Heart left ventricle (tissue), 16 donors: Measurements from ENCODE around the gene DNAJC6. TPM values are rescaled to one million over a fixed set of nuclear protein-coding genes. Genes with fewer than 3 reads are reported as not detected.
"Not testable (repeated sequence)": the region's sequence is repeated elsewhere in the genome, so short reads cannot be mapped to it uniquely, and the experiment has no call there.

ENCODE experiments used
- ATAC-seq, 4 donors: fragments of 200-7000 bp; cut with Tn5 transposase; one replicate each; pipeline ENCODE4 v1.9.1; 2020 to 2022; ENCODE audit warnings: moderate library complexity in 4 of 4, mild to moderate bottlenecking in 3 of 4, moderate number of reproducible peaks in 1 of 4
- DNase-seq, 5 donors: peaks; one replicate each; pipeline ENCODE4 v3.0.0-alpha.2; 2020
- H3K27ac ChIP-seq, 12 donors: fragments of 200-600 bp; sonication (generic) in 4 of 12; one replicate each; pipeline versions ENCODE4 v1.5.0 to v1.8.0; 2016 to 2022; ENCODE audit warnings: mild to moderate bottlenecking in 2 of 12
- H3K27me3 ChIP-seq, 9 donors: fragments of 200-600 bp; sonication (generic) in 2 of 9; one replicate each; pipeline versions ENCODE4 v1.5.1 to v1.8.0; 2016 to 2022; ENCODE audit warnings: mild to moderate bottlenecking in 3 of 9
- H3K36me3 ChIP-seq, 9 donors: fragments of 200-600 bp; sonication (generic) in 2 of 9; one replicate each; pipeline versions ENCODE4 v1.5.0 to v1.8.0; 2018 to 2022; ENCODE audit warnings: mild to moderate bottlenecking in 2 of 9
- H3K4me1 ChIP-seq, 12 donors: fragments of 200-600 bp; sonication (generic) in 4 of 12; one replicate each; pipeline versions ENCODE4 v1.5.0 to v1.8.0; 2016 to 2022; ENCODE audit warnings: mild to moderate bottlenecking in 3 of 12
- H3K4me3 ChIP-seq, 12 donors: fragments of 200-600 bp; sonication (generic) in 4 of 12; one replicate each; pipeline versions ENCODE4 v1.5.0 to v1.8.0; 2017 to 2022; ENCODE audit warnings: mild to moderate bottlenecking in 9 of 12, moderate library complexity in 4 of 12
- H3K9me3 ChIP-seq, 12 donors: fragments of 200-600 bp; sonication (generic) in 4 of 12; one replicate each; pipeline versions ENCODE4 v1.5.0 to v1.8.0; 2016 to 2022; ENCODE audit warnings: mild to moderate bottlenecking in 1 of 12
- POLR2A ChIP-seq, 2 donors: fragments of 450-650 bp; IDR thresholded peaks; one replicate each; pipeline ENCODE4 v1.6.1; 2017; ENCODE audit warnings: antibody characterized with exemption in 2 of 2, mild to moderate bottlenecking in 2 of 2, moderate library complexity in 2 of 2
- WGBS, 4 donors: extraction: QIAGEN DNeasy Blood & Tissue Kit in 2 of 4; methylation state at CpG; one replicate each; pipeline versions ENCODE4 v1.1.5 to v1.1.7; 2013 to 2018; 5-methylcytosine and 5-hydroxymethylcytosine counted together
- intact Hi-C, 10 donors: fragments of 100-400 bp; cut with DNase I; formaldehyde crosslinking; loops; one replicate each; pipeline versions ENCODE4 v1.11.1 to v1.14.2; 2022
- polyA plus RNA-seq, 2 donors: library from polyadenylated mRNA; stranded (reverse); fragments of 200-250 nt; gene quantifications; one replicate each; pipeline ENCODE4 v1.2.3, GENCODE V29; 2013
- total RNA-seq, 9 donors: library from RNA; depleted of rRNA in 2 of 9; stranded (reverse); fragments of >200 nt in 2 of 9; fragmentation: NEBNext Ultra II Directional in 3 of 9; extraction: Animal tissue kit (Norgen Biotek cat#: 25700) in 3 of 9; gene quantifications; one replicate each; pipeline versions ENCODE4 v1.1.0 to v1.2.4, GENCODE V29; 2016 to 2023
- TF ChIP-seq, protein P1 (sequence below), 12 donors: fragments of 200-600 bp; sonication (generic) in 4 of 12; IDR thresholded peaks; one replicate each; pipeline versions ENCODE4 v1.5.0 to v1.8.0; 2018 to 2022; ENCODE audit warnings: antibody characterized with exemption in 12 of 12, mild to moderate bottlenecking in 5 of 12
- donor health status: ischemic (EF 13 %, LVEDD 7.1; RV severe dilation, severe dysfunction).
- donor health status: healthy with polysubstance abuse.
- donor health status: DM: no; HTN: yes; CAD: no.
- donor health status: DM: no; HTN: no; CAD: no.
- donor health status: ischemic (EF 25% LVEDD 6.9; RV normal size, moderate dysfunction).
- donor health status: ischemic (EF 25% LVEDD 5.7; RV mildly dilated, moderate dysfunction).
- donor health status: healthy.
- donor health status: DM: yes; HTN: yes; CAD: no.
- donor health status: ischemic (EF 35%, LVEDD 5.7; RV mildly dilated, moderate dysfunction).
- donor health status: nonischemic (EF 11% LVEDD 7.7; RV severe dilation, severe dysfunction).
- donor health status: DM: yes; HTN: yes; CAD: no.
- donor health status: PGD.
- donor health status: ischemic (EF 29% LVEDD 5.4; RV normal size, mild dysfunction).
- donor health status: nonischemic (EF 23%, LVEDD 6.1; RV moderate dilation, normal function).

The DNAJC6 gene
- total and polyA plus RNA-seq, 11 donors = 0.50 to 14.1 (median 8.5) TPM

- Histone ChIP-seq H3K36me3 (no peaks in the 10 kb centered on the region), H3K27me3 (no peaks in the 10 kb centered on the region), H3K9me3 (no peaks in the 10 kb centered on the region), H3K4me1 (no peaks in the 10 kb centered on the region), H3K27ac (no peak overlapping the region), H3K4me3 (no peak overlapping the region)
- TF ChIP-seq, protein P1, sequence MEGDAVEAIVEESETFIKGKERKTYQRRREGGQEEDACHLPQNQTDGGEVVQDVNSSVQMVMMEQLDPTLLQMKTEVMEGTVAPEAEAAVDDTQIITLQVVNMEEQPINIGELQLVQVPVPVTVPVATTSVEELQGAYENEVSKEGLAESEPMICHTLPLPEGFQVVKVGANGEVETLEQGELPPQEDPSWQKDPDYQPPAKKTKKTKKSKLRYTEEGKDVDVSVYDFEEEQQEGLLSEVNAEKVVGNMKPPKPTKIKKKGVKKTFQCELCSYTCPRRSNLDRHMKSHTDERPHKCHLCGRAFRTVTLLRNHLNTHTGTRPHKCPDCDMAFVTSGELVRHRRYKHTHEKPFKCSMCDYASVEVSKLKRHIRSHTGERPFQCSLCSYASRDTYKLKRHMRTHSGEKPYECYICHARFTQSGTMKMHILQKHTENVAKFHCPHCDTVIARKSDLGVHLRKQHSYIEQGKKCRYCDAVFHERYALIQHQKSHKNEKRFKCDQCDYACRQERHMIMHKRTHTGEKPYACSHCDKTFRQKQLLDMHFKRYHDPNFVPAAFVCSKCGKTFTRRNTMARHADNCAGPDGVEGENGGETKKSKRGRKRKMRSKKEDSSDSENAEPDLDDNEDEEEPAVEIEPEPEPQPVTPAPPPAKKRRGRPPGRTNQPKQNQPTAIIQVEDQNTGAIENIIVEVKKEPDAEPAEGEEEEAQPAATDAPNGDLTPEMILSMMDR (IDR thresholded peaks at IDR 0.05) = no peak
- DNase-seq (no peak), ATAC-seq (no peak)
- 64 to 75% (median 72%) methylated on average over 2 of the region's 2 CpGs for WGBS, 4 donors
- intact Hi-C loops = no loop called here
Observed at GRCh38 chr1:65378247-65378946, 69.1 kb downstream of the DNAJC6 start.

GRCh38 chr1:65384426-65384825, 75.1 kb downstream of the DNAJC6 start:
- intact Hi-C loops, ATAC-seq: not testable (repeated sequence)
- WGBS, 4 donors = 92 to 93% (median 93%) methylated on average over 5 of the region's 5 CpGs

DNA sequence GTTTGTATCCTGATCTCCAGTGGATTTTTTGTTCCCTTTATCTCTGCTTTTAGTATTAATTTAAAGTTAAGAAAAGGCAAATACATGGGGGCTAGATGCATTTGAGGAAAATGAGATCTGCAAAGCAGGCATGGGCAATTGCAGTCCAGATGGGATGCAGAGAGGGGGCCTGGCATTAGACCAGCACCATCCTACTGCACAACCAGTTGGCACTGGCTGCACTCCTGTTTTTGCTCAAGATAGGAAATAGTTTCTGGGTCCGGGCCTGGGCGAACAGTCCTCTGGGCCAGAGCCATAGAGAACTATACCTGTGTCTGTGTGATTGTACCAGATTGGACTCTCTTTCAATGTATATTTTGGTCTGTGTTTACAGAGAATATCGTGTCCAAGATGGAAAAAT, 77.1 kb downstream of the DNAJC6 start:
- Histone ChIP-seq H3K4me1 (no peaks in the 10 kb centered on the region), H3K27me3 (no peaks in the 10 kb centered on the region), H3K27ac (no peak overlapping the region), H3K4me3 (no peak overlapping the region), H3K9me3 (no peaks in the 10 kb centered on the region), H3K36me3 (peaks cover 0 to 24% (median 0%) of the 10 kb centered on the region in 9 donors)
- DNase-seq (no peak), ATAC-seq (no peak)
- intact Hi-C loops = no loop called here
- 72 to 81% (median 76%) methylated on average over 3 of the region's 3 CpGs for WGBS, 4 donors
- no peak for TF ChIP-seq POLR2A (IDR thresholded peaks at IDR 0.05)
- TF ChIP-seq, protein P1 (IDR thresholded peaks at IDR 0.05) = no peak

More at GRCh38 chr1:65384426-65384825, 75.1 kb downstream of the DNAJC6 start:
- not testable (repeated sequence) for H3K4me1 ChIP-seq, DNase-seq, H3K9me3 ChIP-seq, H3K4me3 ChIP-seq, H3K27me3 ChIP-seq, H3K27ac ChIP-seq
- peaks cover 0 to 15% (median 0%) of the 10 kb centered on the region in 9 donors for H3K36me3 ChIP-seq

DNA sequence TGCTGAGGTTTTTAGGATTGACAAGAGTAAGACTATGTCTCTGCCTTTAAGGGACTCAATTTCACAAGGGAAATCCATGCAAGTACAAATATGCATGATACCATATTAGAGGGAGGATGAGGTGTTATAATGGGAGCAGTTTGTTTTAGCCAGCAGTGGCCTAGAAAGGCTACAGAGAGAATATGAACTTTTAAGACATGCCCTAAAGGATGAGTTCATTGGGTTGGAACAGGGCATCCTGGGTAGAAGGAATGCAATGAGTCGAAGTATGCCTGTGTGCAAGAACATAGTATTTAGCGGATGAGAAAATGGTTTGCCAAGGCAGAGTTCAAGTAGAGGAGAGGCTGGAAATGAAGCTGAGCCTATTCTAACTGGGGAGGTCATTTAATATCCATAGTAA, 78.5 kb downstream of the DNAJC6 start:
- Histone ChIP-seq H3K9me3 (no peaks in the 10 kb centered on the region), H3K27ac (no peak overlapping the region), H3K27me3 (no peaks in the 10 kb centered on the region), H3K4me3 (no peak overlapping the region), H3K36me3 (peaks cover 0 to 25% (median 0%) of the 10 kb centered on the region in 9 donors), H3K4me1 (no peaks in the 10 kb centered on the region)
- 87 to 93% (median 92%) methylated on average over 2 of the region's 2 CpGs for WGBS, 4 donors
- intact Hi-C loops = no loop called here
- DNase-seq (no peak), ATAC-seq (no peak)
- TF ChIP-seq, protein P1 (IDR thresholded peaks at IDR 0.05) = no peak
- no peak for TF ChIP-seq POLR2A (IDR thresholded peaks at IDR 0.05)
